IMR-90 (cell line): ENCODE data around the gene E2F4. TPM values are rescaled to one million over a fixed set of nuclear protein-coding genes. Genes with fewer than 3 reads are reported as not detected.

Source experiments
- ATAC-seq: fragments of 200-7000 bp; cut with Tn5 transposase; 2 replicates; pipeline ENCODE4 v1.9.1; 2020; ENCODE audit warnings: low read depth, mild to moderate bottlenecking, moderate library complexity
- BruUV-seq: library from RNA; stranded (reverse); fragments of 400-500 nt; replicated peaks from 2 replicates; lab custom pipeline; 2021; lab: Mats Ljungman, UMichigan
- CTCF ChIA-PET: fragments of 300-600 bp; formaldehyde crosslinking; extraction: SDS; loops from one replicate; lab custom pipeline; 2021; ENCODE audit warnings: antibody characterized with exemption; lab: Yijun Ruan, JAX
- POLR2A ChIA-PET: fragments of 300-600 bp; sonication (Branson Sonifier 250); formaldehyde crosslinking; loops from one replicate; lab custom pipeline; 2022; ENCODE audit warnings: antibody characterized with exemption; ENCODE audit not compliant: unreplicated experiment; lab: Charles Lee
- DNase-seq: peaks from one replicate; pipeline ENCODE4 v3.0.0; 2013
- H2AFZ ChIP-seq: replicated peaks from 2 replicates; pipeline ENCODE3; 2013; ENCODE audit warnings: low read length, mild to moderate bottlenecking; ENCODE audit not compliant: poor library complexity
- H2AK5ac ChIP-seq: 2 replicates; pipeline ENCODE4 v1.6.1; 2013; ENCODE audit warnings: low read depth, low read length, inconsistent platforms
- H2AK9ac ChIP-seq: replicated peaks from 2 replicates; pipeline ENCODE3; 2013; ENCODE audit warnings: mild to moderate bottlenecking, low read depth, low read length, moderate library complexity; ENCODE audit not compliant: poor library complexity
- H2BK120ac ChIP-seq: 2 replicates; pipeline ENCODE4 v1.6.1; 2013; ENCODE audit warnings: low read depth, low read length, inconsistent platforms
- H2BK15ac ChIP-seq: 3 replicates; pipeline ENCODE4 v1.6.1; 2013; ENCODE audit warnings: low read depth, low read length, inconsistent platforms
- H2BK20ac ChIP-seq: 2 replicates; pipeline ENCODE4 v1.6.1; 2013; ENCODE audit warnings: low read depth, mild to moderate bottlenecking, inconsistent platforms, low read length, moderate library complexity
- H2BK5ac ChIP-seq: 2 replicates; pipeline ENCODE4 v1.6.1; 2013; ENCODE audit warnings: mild to moderate bottlenecking, low read depth, low read length, inconsistent platforms; ENCODE audit not compliant: poor library complexity, severe bottlenecking
- H3K14ac ChIP-seq: replicated peaks from 2 replicates; pipeline ENCODE4 v1.6.1; 2013; ENCODE audit warnings: low read depth, low read length, inconsistent platforms
- H3K18ac ChIP-seq: 2 replicates; pipeline ENCODE4 v1.6.1; 2013; ENCODE audit warnings: low read depth, low read length, control low read depth
- H3K23ac ChIP-seq: 2 replicates; pipeline ENCODE4 v1.6.1; 2013; ENCODE audit warnings: low read depth, low read length, inconsistent platforms
- H3K27ac ChIP-seq: 2 replicates; pipeline ENCODE4 v1.5.1; 2013; ENCODE audit warnings: mild to moderate bottlenecking, control low read depth, low read length; ENCODE audit not compliant: insufficient read depth
- H3K27me3 ChIP-seq: 2 replicates; pipeline ENCODE4 v1.6.1; 2013; ENCODE audit warnings: low read length; ENCODE audit not compliant: control insufficient read depth, insufficient read depth
- H3K36me3 ChIP-seq: 2 replicates; pipeline ENCODE4 v1.6.1; 2013; ENCODE audit warnings: low read length, mixed read lengths; ENCODE audit not compliant: control insufficient read depth, insufficient read depth
- H3K4ac ChIP-seq: 2 replicates; pipeline ENCODE4 v1.6.1; 2013; ENCODE audit warnings: low read depth, low read length, inconsistent platforms
- H3K4me1 ChIP-seq: 2 replicates; pipeline ENCODE4 v1.6.1; 2013; ENCODE audit warnings: low read length, mixed read lengths; ENCODE audit not compliant: control insufficient read depth, insufficient read depth
- H3K4me2 ChIP-seq: 2 replicates; pipeline ENCODE4 v1.6.1; 2013; ENCODE audit warnings: low read depth, mild to moderate bottlenecking, control low read depth, low read length, moderate library complexity
- H3K4me3 ChIP-seq: 2 replicates; pipeline ENCODE4 v1.5.1; 2013; ENCODE audit warnings: low read depth, mild to moderate bottlenecking, control low read depth, low read length, moderate library complexity; ENCODE audit not compliant: insufficient read depth
- H3K56ac ChIP-seq: 2 replicates; pipeline ENCODE4 v1.6.1; 2013; ENCODE audit warnings: low read length, inconsistent platforms; ENCODE audit not compliant: insufficient read depth; ENCODE audit errors: extremely low read depth
- H3K79me1 ChIP-seq, 2 experiments: 2 replicates each; pipeline ENCODE4 v1.6.1; 2013; ENCODE audit warnings: low read length in 2 of 2, inconsistent platforms in 1 of 2, low read depth in 1 of 2
- H3K9ac ChIP-seq: 2 replicates; pipeline ENCODE4 v1.6.1; 2013; ENCODE audit warnings: low read depth, low read length, control low read depth
- H3K9me1 ChIP-seq: 2 replicates; pipeline ENCODE4 v1.6.1; 2013; ENCODE audit warnings: low read length, inconsistent platforms; ENCODE audit not compliant: insufficient read depth
- H3K9me3 ChIP-seq: 2 replicates; pipeline ENCODE4 v1.6.1; 2013; ENCODE audit warnings: low read length; ENCODE audit not compliant: control insufficient read depth, insufficient read depth
- H4K20me1 ChIP-seq: 2 replicates; pipeline ENCODE4 v1.6.1; 2013; ENCODE audit warnings: low read length, inconsistent platforms; ENCODE audit not compliant: insufficient read depth
- H4K5ac ChIP-seq: 2 replicates; pipeline ENCODE4 v1.6.1; 2013; ENCODE audit warnings: mild to moderate bottlenecking, low read depth, low read length, control low read depth
- H4K8ac ChIP-seq, 2 experiments: 2 replicates each; pipeline ENCODE4 v1.6.1; 2013; ENCODE audit warnings: low read depth in 2 of 2, low read length in 2 of 2, control low read depth in 1 of 2, inconsistent platforms in 1 of 2
- H4K91ac ChIP-seq: 2 replicates; pipeline ENCODE4 v1.6.1; 2013; ENCODE audit warnings: low read depth, low read length, inconsistent platforms; ENCODE audit not compliant: insufficient read depth
- BHLHE40 ChIP-seq: fragments of 150-350 bp; IDR thresholded peaks from 2 replicates; pipeline ENCODE4 v1.6.1; 2016; ENCODE audit warnings: mild to moderate bottlenecking, low read depth, low read length
- CEBPB ChIP-seq: IDR thresholded peaks from 2 replicates; pipeline ENCODE4 v1.6.1; 2012; ENCODE audit warnings: low read depth, low read length, improper control_type of control experiment
- CTCF ChIP-seq: conservative IDR thresholded peaks from 2 replicates; pipeline ENCODE4 v1.5.1; 2012; ENCODE audit warnings: mild to moderate bottlenecking, low read depth, low read length, improper control_type of control experiment
- ELK1 ChIP-seq: fragments of 150-350 bp; IDR thresholded peaks from 2 replicates; pipeline ENCODE4 v1.6.1; 2016; ENCODE audit warnings: low read depth, mild to moderate bottlenecking, low read length, moderate library complexity, borderline replicate concordance
- FOS ChIP-seq: fragments of 150-350 bp; IDR thresholded peaks from 2 replicates; pipeline ENCODE4 v1.6.1; 2016; ENCODE audit warnings: low read depth, low read length
- MAFK ChIP-seq: IDR thresholded peaks from 2 replicates; pipeline ENCODE4 v1.6.1; 2012; ENCODE audit warnings: low read depth, low read length, improper control_type of control experiment
- MXI1 ChIP-seq: IDR thresholded peaks from 2 replicates; pipeline ENCODE4 v1.6.1; 2012; ENCODE audit warnings: low read depth, mild to moderate bottlenecking, low read length, moderate library complexity, borderline replicate concordance
- NFE2L2 ChIP-seq: fragments of 150-350 bp; IDR thresholded peaks from 2 replicates; pipeline ENCODE4 v1.6.1; 2016; ENCODE audit warnings: low read depth, mild to moderate bottlenecking, low read length
- POLR2A ChIP-seq: IDR thresholded peaks from 2 replicates; pipeline ENCODE4 v1.6.1; 2012; ENCODE audit warnings: mild to moderate bottlenecking, low read depth, low read length
- RAD21 ChIP-seq: IDR thresholded peaks from 2 replicates; pipeline ENCODE4 v1.6.1; 2012; ENCODE audit warnings: low read length, improper control_type of control experiment
- RCOR1 ChIP-seq: IDR thresholded peaks from 2 replicates; pipeline ENCODE4 v1.6.1; 2012; ENCODE audit warnings: mild to moderate bottlenecking, low read length, improper control_type of control experiment; ENCODE audit not compliant: insufficient replicate concordance
- SMC3 ChIP-seq: fragments of 150-350 bp; IDR thresholded peaks from 2 replicates; pipeline ENCODE4 v1.6.1; 2016; ENCODE audit warnings: low read depth, mild to moderate bottlenecking, antibody characterized with exemption, low read length, moderate library complexity
- USF2 ChIP-seq: fragments of 150-350 bp; IDR thresholded peaks from 2 replicates; pipeline ENCODE4 v1.6.1; 2017; ENCODE audit warnings: mild to moderate bottlenecking, antibody characterized with exemption, low read length, low read depth
- WGBS, 2 experiments: methylation state at CpG; one replicate each; pipeline versions ENCODE4 v1.1.5 to v1.1.7; 2013; ENCODE audit warnings: missing lambda C conversion rate in 2 of 2; ENCODE audit not compliant: insufficient read length in 1 of 2; ENCODE audit errors: extremely low coverage in 2 of 2; 5-methylcytosine and 5-hydroxymethylcytosine counted together
- dilution Hi-C: fragments of 300-500 bp; cut with HindIII; formaldehyde crosslinking; loops from one replicate; pipeline ENCODE4 v1.14.3; 2018; ENCODE audit warnings: low sequenced_read_pairs; ENCODE audit not compliant: unreplicated experiment
- in situ Hi-C: fragments of 300-500 bp; cut with MboI; formaldehyde crosslinking; loops from 3 replicates; pipeline ENCODE4 v1.14.3; 2019; ENCODE audit warnings: low sequenced_read_pairs, inconsistent platforms, mixed read lengths
- intact Hi-C: fragments of 100-400 bp; cut with micrococcal nuclease; formaldehyde crosslinking; loops from 2 replicates; pipeline ENCODE4 v1.10.0; 2022
- polyA plus RNA-seq, 3 experiments: library from polyadenylated mRNA; depleted of rRNA; stranded (reverse); fragments of >200 nt; gene quantifications; 2 replicates each; pipeline ENCODE4 v1.2.3, GENCODE V29; 2012; ENCODE audit warnings: low replicate concordance in 1 of 3
- total RNA-seq: library from RNA; depleted of rRNA; stranded (reverse); fragments of >200 nt; gene quantifications from 2 replicates; pipeline ENCODE4 v1.2.3, GENCODE V29; 2012

The E2F4 gene
- total and polyA plus RNA-seq, 2 of the 4 experiments (the other 2 are of a cell fraction), result 63.4 to 103 TPM

- Histone ChIP-seq H3K27ac (no peak overlapping the region), H3K14ac (no peak overlapping the region), H3K4me3 (no peak overlapping the region), H3K9me3 (no peaks in the 10 kb centered on the region), H4K8ac (no peak overlapping the region), H3K23ac (no peak overlapping the region), H2BK20ac (no peak overlapping the region), H2AK9ac (no peak overlapping the region), H3K9me1 (peaks cover 30% of the 10 kb centered on the region), H3K18ac (no peak overlapping the region), H2BK5ac (no peak overlapping the region), H4K5ac (no peak overlapping the region), H3K36me3 (peaks cover 44% of the 10 kb centered on the region), H3K4me1 (peaks cover 27% of the 10 kb centered on the region), H2AK5ac (peak overlapping the region; percentile 71; the same call in 1 of the 2 replicates), H3K79me1 (peaks cover 32 to 77% of the 10 kb centered on the region in 2 experiments; a peak in 3 of 4 replicates), H3K56ac (no peak overlapping the region), H2BK15ac (no peak overlapping the region), H3K27me3 (no peaks in the 10 kb centered on the region), H2BK120ac (no peak overlapping the region), H3K4ac (no peak overlapping the region), H4K20me1 (no peaks in the 10 kb centered on the region; the same call in 1 of the 2 replicates), H2AFZ (no peak overlapping the region), H3K4me2 (no peak overlapping the region), H4K91ac (0 out of 2 replicates have a peak overlapping the region, but pooled peaks have one; percentile 8), H3K9ac (no peak overlapping the region)
- ATAC-seq (no peak), DNase-seq (no peak)
- no TSS peak for BruUV-seq
- 100% methylated on average over 3 of the region's 9 CpGs; no CpG with 5 or more reads in 1 of the 2 experiments for WGBS, 2 experiments
- dilution Hi-C loops (no loop called here), in situ Hi-C loops (no loop called here), intact Hi-C loops (no loop called here)
- TF ChIP-seq CEBPB (no peak), POLR2A (no peak), FOS (no peak), RAD21 (no peak), MXI1 (no peak), RCOR1 (no peak), CTCF (no peak), NFE2L2 (no peak), BHLHE40 (no peak), ELK1 (no peak), SMC3 (no peak), MAFK (no peak), USF2 (no peak)
- POLR2A ChIA-PET, result no interaction called here
- CTCF ChIA-PET, result no interaction called here
Measured at GRCh38 chr16:67238806-67239470, 47.0 kb downstream of the E2F4 start.
